SK-N-SH (cell line): ENCODE measurements around the gene METTL17. TPM values are rescaled to one million over a fixed set of nuclear protein-coding genes. Genes with fewer than 3 reads are reported as not detected.

Experiments
- CTCF ChIA-PET: fragments of 300-600, 350-600 bp; formaldehyde crosslinking; extraction: SDS; loops from one replicate; lab custom pipeline; 2021; lab: Yijun Ruan, JAX
- POLR2A ChIA-PET: fragments of 350-600 bp; sonication (Branson Sonifier 250); formaldehyde crosslinking; extraction: SDS; loops from one replicate; lab custom pipeline; 2020; ENCODE audit warnings: antibody characterized with exemption, inconsistent platforms; lab: Yijun Ruan, JAX
- DNase-seq: peaks from one replicate; pipeline ENCODE4 v3.0.0; 2012
- H2AFZ ChIP-seq: fragments of 200-600 bp; sonication (generic); 2 replicates; pipeline ENCODE4 v1.8.1; 2016; ENCODE audit warnings: antibody characterized with exemption, mild to moderate bottlenecking, low read depth
- H3F3A ChIP-seq: fragments of 200-600 bp; sonication (generic); replicated peaks from 2 replicates; pipeline ENCODE3; 2016; ENCODE audit warnings: antibody characterized with exemption, mild to moderate bottlenecking; ENCODE audit not compliant: insufficient read depth
- H3K27ac ChIP-seq, 2 experiments: fragments of 200-500 bp in 1 of 2; fragments of 200-600 bp in 1 of 2; sonication (Bioruptor generic) in 1 of 2; sonication (generic), shearing (Covaris generic) in 1 of 2; 2 replicates each; pipeline versions ENCODE4 v1.5.1 to v1.6.1; 2014 to 2016; ENCODE audit warnings: low read depth in 2 of 2, inconsistent platforms in 1 of 2, low read length in 1 of 2, mild to moderate bottlenecking in 1 of 2, mixed read lengths in 1 of 2
- H3K27me3 ChIP-seq: fragments of 200-600 bp; sonication (generic), shearing (Covaris generic); 2 replicates; pipeline ENCODE4 v1.6.1; 2016; ENCODE audit warnings: mixed run types; ENCODE audit not compliant: insufficient read depth
- H3K36me3 ChIP-seq, 2 experiments: fragments of 200-500 bp in 1 of 2; fragments of 200-600 bp in 1 of 2; sonication (Bioruptor generic) in 1 of 2; sonication (generic) in 1 of 2; replicated peaks in 1 of 2; 2 replicates each; pipeline versions ENCODE3 to v1.5.1; 2014 to 2016; ENCODE audit warnings: low read length in 1 of 2, mild to moderate bottlenecking in 1 of 2; ENCODE audit not compliant: insufficient read depth in 2 of 2, control insufficient read depth in 1 of 2
- H3K4me1 ChIP-seq, 2 experiments: fragments of 200-500 bp in 1 of 2; fragments of 200-600 bp in 1 of 2; sonication (Bioruptor generic) in 1 of 2; sonication (generic), shearing (Covaris generic) in 1 of 2; 2 replicates each; pipeline versions ENCODE4 v1.5.1 to v1.6.1; 2014 to 2016; ENCODE audit warnings: low read depth in 1 of 2, low read length in 1 of 2, mixed run types in 1 of 2; ENCODE audit not compliant: insufficient read depth in 2 of 2, control insufficient read depth in 1 of 2
- H3K4me2 ChIP-seq: fragments of 200-600 bp; sonication (generic), shearing (Covaris generic); 2 replicates; pipeline ENCODE4 v1.6.1; 2017; ENCODE audit warnings: mixed run types
- H3K4me3 ChIP-seq, 2 experiments: fragments of 200-500 bp in 1 of 2; fragments of 200-600 bp in 1 of 2; sonication (Bioruptor generic) in 1 of 2; sonication (generic), shearing (Covaris generic) in 1 of 2; 2 replicates each; pipeline versions ENCODE4 v1.5.1 to v1.8.1; 2014 to 2016; ENCODE audit warnings: low read depth in 2 of 2, inconsistent platforms in 1 of 2, low read length in 1 of 2, mild to moderate bottlenecking in 1 of 2, mixed read lengths in 1 of 2, moderate library complexity in 1 of 2
- H3K79me2 ChIP-seq: fragments of 200-600 bp; sonication (generic); 2 replicates; pipeline ENCODE4 v1.8.1; 2017; ENCODE audit warnings: mild to moderate bottlenecking; ENCODE audit not compliant: insufficient read depth
- H3K9ac ChIP-seq: fragments of 200-600 bp; sonication (generic); 2 replicates; pipeline ENCODE4 v1.6.1; 2017; ENCODE audit warnings: mixed run types
- H3K9me2 ChIP-seq: fragments of 200-600 bp; sonication (generic); 2 replicates; pipeline ENCODE4 v1.6.1; 2017; ENCODE audit warnings: mixed run types
- H3K9me3 ChIP-seq: fragments of 200-600 bp; sonication (generic); 2 replicates; pipeline ENCODE4 v1.6.1; 2017; ENCODE audit warnings: mixed run types, mild to moderate bottlenecking, moderate library complexity
- H4K20me1 ChIP-seq: fragments of 200-600 bp; sonication (generic); 2 replicates; pipeline ENCODE4 v1.6.1; 2017; ENCODE audit warnings: mild to moderate bottlenecking, mixed run types; ENCODE audit not compliant: insufficient read depth
- CHD2 ChIP-seq: fragments of 150-350 bp; IDR thresholded peaks from 2 replicates; pipeline ENCODE4 v1.6.1; 2018; ENCODE audit warnings: low read length; ENCODE audit not compliant: partially characterized antibody
- CTCF ChIP-seq: fragments of 200-600 bp; sonication (generic); IDR thresholded peaks from 2 replicates; pipeline ENCODE4 v1.6.1; 2017; ENCODE audit warnings: antibody characterized with exemption, mild to moderate bottlenecking, moderate library complexity
- EP300 ChIP-seq, 2 experiments: IDR thresholded peaks; 2 replicates each; pipeline versions ENCODE4 v1.4.0 to v1.6.1; 2012; ENCODE audit warnings: borderline replicate concordance in 1 of 2, low read depth in 1 of 2, low read length in 1 of 2
- FOXM1 ChIP-seq: IDR thresholded peaks from 2 replicates; pipeline ENCODE4 v1.4.0; 2012; ENCODE audit warnings: low read depth, mild to moderate bottlenecking
- JUND ChIP-seq: IDR thresholded peaks from 2 replicates; pipeline ENCODE4 v1.4.0; 2012
- NFIC ChIP-seq: IDR thresholded peaks from 2 replicates; pipeline ENCODE4 v1.4.0; 2012; ENCODE audit warnings: borderline replicate concordance
- PBX3 ChIP-seq: IDR thresholded peaks from 2 replicates; pipeline ENCODE4; 2012
- RAD21 ChIP-seq: IDR thresholded peaks from 2 replicates; pipeline ENCODE4 v1.6.1; 2012; ENCODE audit warnings: mild to moderate bottlenecking, low read length
- REST ChIP-seq: IDR thresholded peaks from 2 replicates; pipeline ENCODE4 v1.6.1; 2012; ENCODE audit warnings: mild to moderate bottlenecking, low read depth, low read length, moderate library complexity
- RFX5 ChIP-seq: IDR thresholded peaks from 2 replicates; pipeline ENCODE4 v1.6.1; 2012; ENCODE audit warnings: mild to moderate bottlenecking, improper control_type of control experiment, low read length
- RXRA ChIP-seq: IDR thresholded peaks from 2 replicates; pipeline ENCODE4 v1.4.0; 2012; ENCODE audit warnings: low read depth, mild to moderate bottlenecking, borderline replicate concordance
- SMC3 ChIP-seq: IDR thresholded peaks from 2 replicates; pipeline ENCODE4 v1.6.1; 2012; ENCODE audit warnings: low read depth, low read length, improper control_type of control experiment
- TAF1 ChIP-seq: IDR thresholded peaks from 2 replicates; pipeline ENCODE4 v1.6.1; 2012; ENCODE audit warnings: low read depth, mild to moderate bottlenecking, low read length, moderate library complexity, borderline replicate concordance
- TCF12 ChIP-seq: IDR thresholded peaks from 2 replicates; pipeline ENCODE4 v1.4.0; 2012
- TEAD4 ChIP-seq: IDR thresholded peaks from 2 replicates; pipeline ENCODE4 v1.4.0; 2012; ENCODE audit warnings: mild to moderate bottlenecking, borderline replicate concordance; ENCODE audit not compliant: insufficient read depth
- WGBS: methylation state at CpG from one replicate; pipeline ENCODE4 v1.1.6; 2017; ENCODE audit warnings: low lambda C conversion rate; 5-methylcytosine and 5-hydroxymethylcytosine counted together
- polyA plus RNA-seq, 3 experiments: library from polyadenylated mRNA; depleted of rRNA; stranded (reverse); fragments of >200 nt; gene quantifications; 2 replicates each; pipeline ENCODE4 v1.2.3, GENCODE V29; 2012
- TF ChIP-seq, protein P1 (sequence below): IDR thresholded peaks from 2 replicates; pipeline ENCODE4 v1.4.0; 2012; ENCODE audit warnings: low read depth

The METTL17 gene
- polyA plus RNA-seq, 1 of the 3 experiments (the other 2 are of a cell fraction) = 104 TPM

- TF ChIP-seq RFX5 (no peak), SMC3 (peak; percentile 74), CHD2 (no peak), CTCF (peak; percentile 67), RAD21 (peak; percentile 86)
- no peak overlapping the region; a peak in 1 of 4 replicates for H3K4me3 ChIP-seq
- H3K9me3 ChIP-seq = no peaks in the 10 kb centered on the region
- H3K27ac ChIP-seq = no peak overlapping the region
- peaks cover 13 to 20% of the 10 kb centered on the region in 2 experiments; a peak in 3 of 4 replicates for H3K4me1 ChIP-seq
- DNase-seq = peak; percentile 56
- H3K27me3 ChIP-seq = no peaks in the 10 kb centered on the region; the same call in 1 of the 2 replicates
- no peaks in the 10 kb centered on the region for H3K9me2 ChIP-seq
- 67% methylated on average over 7 of the region's 8 CpGs for WGBS
- no peak overlapping the region for H2AFZ ChIP-seq
- ChIA-PET POLR2A (interaction anchor here (0.7 to 2.2 kb wide), 2 partner anchors 25 to 32 kb away, joined by 3 to 9 read pairs; no protein-coding TSS in a partner anchor), CTCF (interaction anchor here (0.6 to 7.0 kb wide), 29 partner anchors 9 to 696 kb away, joined by 3 to 248 read pairs (median 6); partner anchors contain the start of genes ARHGEF40, NDRG2, PARP2 and SLC39A2)
- no peak overlapping the region for H3K4me2 ChIP-seq
- H3F3A ChIP-seq = no peaks in the 10 kb centered on the region
- H4K20me1 ChIP-seq = no peaks in the 10 kb centered on the region
- H3K9ac ChIP-seq = no peak overlapping the region
- H3K36me3 ChIP-seq = no peaks in the 10 kb centered on the region
- no peaks in the 10 kb centered on the region for H3K79me2 ChIP-seq
These were observed 50.0 kb downstream of the METTL17 start for GRCh38 chr14:21039585-21040369.

- Histone ChIP-seq H3K27me3 (no peaks in the 10 kb centered on the region), H4K20me1 (no peaks in the 10 kb centered on the region), H3F3A (no peaks in the 10 kb centered on the region), H3K27ac (no peak overlapping the region), H3K9ac (no peak overlapping the region), H3K9me3 (no peaks in the 10 kb centered on the region), H3K36me3 (no peaks in the 10 kb centered on the region), H3K9me2 (no peaks in the 10 kb centered on the region), H3K4me1 (peaks cover 13 to 20% of the 10 kb centered on the region in 2 experiments; a peak in 3 of 4 replicates), H3K4me3 (no peak overlapping the region; a peak in 1 of 4 replicates), H2AFZ (no peak overlapping the region), H3K79me2 (no peaks in the 10 kb centered on the region), H3K4me2 (no peak overlapping the region)
- no peak for TF ChIP-seq PBX3
- TF ChIP-seq EP300 (IDR thresholded peaks at IDR 0.05; ENCODE audit: borderline replicate concordance in 1 of 2, low read depth in 1 of 2, low read length in 1 of 2) = no peak
- no peak for TF ChIP-seq CHD2
- no peak for TF ChIP-seq JUND
- TF ChIP-seq NFIC = no peak
- no peak for TF ChIP-seq REST
- TF ChIP-seq, protein P1, sequence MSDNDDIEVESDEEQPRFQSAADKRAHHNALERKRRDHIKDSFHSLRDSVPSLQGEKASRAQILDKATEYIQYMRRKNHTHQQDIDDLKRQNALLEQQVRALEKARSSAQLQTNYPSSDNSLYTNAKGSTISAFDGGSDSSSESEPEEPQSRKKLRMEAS = no peak
- TF ChIP-seq TCF12 = no peak
- TF ChIP-seq TAF1 = no peak
- TF ChIP-seq TEAD4 = no peak
- TF ChIP-seq SMC3 = no peak
- no peak for TF ChIP-seq RXRA
- TF ChIP-seq FOXM1 = no peak
- CTCF ChIA-PET = interaction anchor here (0.6 to 7.0 kb wide), 28 partner anchors 8 to 697 kb away, joined by 3 to 248 read pairs (median 6); partner anchors contain the start of genes ARHGEF40, NDRG2, PARP2 and SLC39A2
- DNase-seq = no peak
- 84% methylated on average over 8 of the region's 8 CpGs for WGBS
- POLR2A ChIA-PET = interaction anchor here (0.7 to 2.2 kb wide), 2 partner anchors 26 to 31 kb away, joined by 3 to 9 read pairs; no protein-coding TSS in a partner anchor
These were observed 50.7 kb downstream of the METTL17 start for GRCh38 chr14:21040370-21040925.
